Activated B cell treated with CpG ODN at 0.5 μM for 24 hours (primary cell): Measurements from ENCODE around the gene IRGC. TPM values are rescaled to one million over a fixed set of nuclear protein-coding genes. Genes with fewer than 3 reads are reported as not detected.

Experiments
- ATAC-seq: fragments of 200-7000 bp; cut with Tn5 transposase; one replicate; pipeline ENCODE4 v1.10.0; 2021; ENCODE audit warnings: low read depth, mild to moderate bottlenecking, moderate library complexity
- CTCF ChIA-PET: fragments of 350-600 bp; sonication (Branson Sonifier 250); formaldehyde crosslinking; loops from one replicate; lab custom pipeline; 2021; ENCODE audit warnings: antibody characterized with exemption; lab: Charles Lee
- POLR2A ChIA-PET: fragments of 350-600 bp; sonication (Branson Sonifier 250); formaldehyde crosslinking; loops from one replicate; lab custom pipeline; 2021; ENCODE audit warnings: antibody characterized with exemption; lab: Charles Lee
- DNase-seq: peaks from one replicate; pipeline ENCODE4 v3.0.0; 2022
- H3K27ac Mint-ChIP-seq: one replicate; pipeline ENCODE4 v1.8.0; 2020; ENCODE audit warnings: mixed read lengths
- H3K27me3 Mint-ChIP-seq: one replicate; pipeline ENCODE4 v1.8.0; 2021; ENCODE audit warnings: mixed read lengths
- H3K36me3 Mint-ChIP-seq: one replicate; pipeline ENCODE4 v1.8.0; 2021; ENCODE audit warnings: low read depth, mixed read lengths
- H3K4me1 Mint-ChIP-seq: one replicate; pipeline ENCODE4 v1.8.0; 2021; ENCODE audit warnings: mixed read lengths
- H3K4me3 Mint-ChIP-seq: one replicate; pipeline ENCODE4 v1.8.0; 2020; ENCODE audit warnings: mild to moderate bottlenecking, mixed read lengths
- H3K9me3 Mint-ChIP-seq: one replicate; pipeline ENCODE4 v1.8.0; 2020; ENCODE audit warnings: mixed read lengths
- CTCF ChIP-seq: fragments of 200-600 bp; IDR thresholded peaks from one replicate; pipeline ENCODE4 v1.8.0; 2022; ENCODE audit warnings: antibody characterized with exemption, mild to moderate bottlenecking
- intact Hi-C: fragments of 100-400 bp; cut with micrococcal nuclease; formaldehyde crosslinking; loops from one replicate; pipeline ENCODE4 v1.15.1; 2024
- total RNA-seq: library from RNA; stranded (reverse); gene quantifications from 2 replicates; pipeline ENCODE4 v1.2.3, GENCODE V29; 2022

IRGC gene
- total RNA-seq, 1 donor from 2014 or later = not detected

- ChIA-PET CTCF (interaction anchor here (1.1 to 4.0 kb wide), 5 partner anchors 9 to 86 kb away, joined by 3 to 33 read pairs (median 14); partner anchors contain the start of gene KCNN4), POLR2A (interaction anchor here (0.6 to 24.7 kb wide), 16 partner anchors 9 to 250 kb away, joined by 3 to 661 read pairs (median 6); partner anchors contain the start of genes IRGQ, KCNN4, PHLDB3 and PLAUR)
- H3K9me3 Mint-ChIP-seq = no peaks in the 10 kb centered on the region
- DNase-seq = peak; percentile 97
- H3K4me3 Mint-ChIP-seq = peak within 1 kb of the TSS; percentile 90
- peak within 1 kb of the TSS; percentile 98 for H3K27ac Mint-ChIP-seq
- no peaks in the 10 kb centered on the region for H3K27me3 Mint-ChIP-seq
- peaks cover 81% of the 10 kb centered on the region for H3K4me1 Mint-ChIP-seq
- ATAC-seq = peak; percentile 74
- intact Hi-C loops = loop anchor here (1.0 to 2.0 kb wide), 4 partner anchors 9 to 54 kb away; no protein-coding TSS in a partner anchor
- TF ChIP-seq CTCF = no peak
- peaks cover 36% of the 10 kb centered on the region for H3K36me3 Mint-ChIP-seq
Measured at GRCh38 chr19:43754503-43755255, 38.8 kb downstream of the IRGC start, which contains the start of gene SMG9. Gene SMG9, minus strand, starts transcription at chr19:43754962. Its CDS starts 4,221 bp downstream, at chr19:43750741.

- intact Hi-C loops = loop anchor here (2.0 kb wide), 1 partner anchor 55 kb away; no protein-coding TSS in a partner anchor
- ChIA-PET POLR2A (interaction anchor here (0.8 to 24.7 kb wide), 12 partner anchors 10 to 251 kb away, joined by 3 to 661 read pairs (median 9); partner anchors contain the start of genes IRGQ, KCNN4, PHLDB3 and PLAUR), CTCF (interaction anchor here (1.9 to 4.0 kb wide), 4 partner anchors 10 to 30 kb away, joined by 8 to 33 read pairs (median 18); partner anchors contain the start of gene KCNN4)
- no peaks in the 10 kb centered on the region for H3K9me3 Mint-ChIP-seq
- peak overlapping the region; percentile 98 for H3K27ac Mint-ChIP-seq
- H3K27me3 Mint-ChIP-seq = no peaks in the 10 kb centered on the region
- no peak for TF ChIP-seq CTCF
- peaks cover 78% of the 10 kb centered on the region for H3K4me1 Mint-ChIP-seq
- no peak for ATAC-seq
- DNase-seq = peak; percentile 73
- H3K36me3 Mint-ChIP-seq = peaks cover 30% of the 10 kb centered on the region
- peak overlapping the region; percentile 90 for H3K4me3 Mint-ChIP-seq
Measured at GRCh38 chr19:43755256-43755801, 39.5 kb downstream of the IRGC start.

GRCh38 chr19:43759515-43759914 lies 43.6 kb downstream of the IRGC start:
- no peaks in the 10 kb centered on the region for H3K27me3 Mint-ChIP-seq
- H3K4me3 Mint-ChIP-seq = peak overlapping the region; percentile 62
- peak overlapping the region; percentile 87 for H3K27ac Mint-ChIP-seq
- intact Hi-C loops = no loop called here
- H3K9me3 Mint-ChIP-seq = no peaks in the 10 kb centered on the region
- peaks cover 8% of the 10 kb centered on the region for H3K36me3 Mint-ChIP-seq
- DNase-seq (no peak), ATAC-seq (no peak)
- TF ChIP-seq CTCF = no peak
- peaks cover 71% of the 10 kb centered on the region for H3K4me1 Mint-ChIP-seq
- CTCF ChIA-PET = interaction anchor here (0.9 to 2.9 kb wide), 4 partner anchors 11 to 50 kb away, joined by 3 to 8 read pairs (median 3); no protein-coding TSS in a partner anchor
- POLR2A ChIA-PET = interaction anchor here (0.6 to 24.7 kb wide), 3 partner anchors 11 to 91 kb away, joined by 3 to 661 read pairs (median 4); partner anchors contain the start of gene KCNN4

- Mint-ChIP-seq H3K27me3 (no peaks in the 10 kb centered on the region), H3K36me3 (peaks cover 12% of the 10 kb centered on the region), H3K9me3 (no peaks in the 10 kb centered on the region), H3K27ac (peak overlapping the region; percentile 52), H3K4me3 (no peak overlapping the region), H3K4me1 (peaks cover 76% of the 10 kb centered on the region)
- ChIA-PET CTCF (interaction anchor here (2.8 to 2.9 kb wide), 2 partner anchors 16 kb away, joined by 8 to 10 read pairs; no protein-coding TSS in a partner anchor), POLR2A (interaction anchor here (0.6 to 24.7 kb wide), 2 partner anchors 19 to 328 kb away, joined by 4 to 661 read pairs; partner anchors contain the start of gene KCNN4)
- DNase-seq (no peak), ATAC-seq (no peak)
- intact Hi-C loops = no loop called here
- no peak for TF ChIP-seq CTCF
Measured at GRCh38 chr19:43760941-43761340, 45.1 kb downstream of the IRGC start.
